ENCODE measurements around the gene PRCD.

DNA sequence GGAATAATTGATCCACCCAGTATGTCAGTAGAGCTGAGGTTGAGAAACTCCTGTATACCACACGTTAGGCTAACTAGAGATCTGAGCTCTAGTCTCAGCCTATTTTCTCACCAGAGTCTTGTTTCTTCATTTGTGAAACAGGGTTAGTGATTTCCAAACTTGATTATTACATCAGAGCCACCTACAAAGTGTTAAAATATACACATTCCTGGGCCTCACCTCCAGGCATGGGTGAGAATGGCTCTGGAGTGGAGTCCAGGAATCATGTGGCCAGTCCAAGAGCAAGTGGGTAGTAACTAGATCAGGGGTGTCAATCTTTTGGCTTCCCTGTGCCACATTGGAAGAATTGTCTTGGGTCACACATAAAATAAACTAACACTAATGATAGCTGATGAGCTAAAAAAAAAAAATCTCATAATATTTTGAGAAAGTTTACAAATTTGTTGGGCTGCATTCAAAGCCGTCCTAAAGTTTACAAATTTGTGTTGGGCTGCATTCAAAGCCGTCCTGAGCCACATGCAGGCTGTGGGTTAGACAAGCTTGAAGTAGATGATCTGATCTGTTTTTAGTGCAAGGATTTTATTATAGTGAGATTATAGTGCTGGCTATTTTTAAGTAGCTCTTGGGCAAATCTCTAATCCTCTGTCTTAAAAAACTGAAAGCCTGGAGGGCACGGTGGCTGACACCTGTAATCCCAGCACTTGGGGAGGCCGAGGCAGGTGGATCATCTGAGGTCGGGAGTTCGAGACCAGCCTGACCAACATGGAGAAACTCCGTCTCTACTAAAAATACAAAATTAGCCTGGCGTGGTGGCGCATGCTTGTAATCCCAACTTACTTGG, 20.4 kb downstream of the PRCD start:
- TF ChIP-seq CTCF (IDR thresholded peaks at IDR 0.05) (no peak), ZFX (IDR thresholded peaks at IDR 0.05; ENCODE audit: borderline replicate concordance) (no peak)

Measured in 22Rv1 (cell line).